CD8-positive, alpha-beta memory T cell (primary cell): ENCODE results near the gene PYGB. TPM values are rescaled to one million over a fixed set of nuclear protein-coding genes. Genes with fewer than 3 reads are reported as not detected.

Source experiments
- CTCF ChIA-PET: fragments of 350-600 bp; sonication (Branson Sonifier 250); formaldehyde crosslinking; loops from one replicate; lab custom pipeline; 2021; ENCODE audit warnings: antibody characterized with exemption; lab: Charles Lee
- POLR2A ChIA-PET: fragments of 350-600 bp; sonication (Branson Sonifier 250); formaldehyde crosslinking; loops from one replicate; lab custom pipeline; 2021; ENCODE audit warnings: antibody characterized with exemption; lab: Charles Lee
- DNase-seq, 5 donors: peaks; one replicate each; pipeline versions ENCODE4 v3.0.0 to v3.0.0-alpha.2; 2020 to 2022; ENCODE audit warnings: mixed read lengths in 1 of 5
- H3K27ac ChIP-seq: one replicate; pipeline ENCODE4 v1.7.0; 2013; ENCODE audit warnings: low read depth, mild to moderate bottlenecking, low read length, moderate library complexity
- H3K27me3 ChIP-seq: 2 replicates; pipeline ENCODE4 v1.7.0; 2013; ENCODE audit warnings: low read length, mild to moderate bottlenecking; ENCODE audit not compliant: insufficient read depth, poor library complexity, severe bottlenecking
- H3K36me3 ChIP-seq: 2 replicates; pipeline ENCODE4 v1.7.0; 2013; ENCODE audit warnings: mild to moderate bottlenecking, low read length, moderate library complexity; ENCODE audit not compliant: insufficient read depth
- H3K4me1 ChIP-seq: 2 replicates; pipeline ENCODE4 v1.7.0; 2013; ENCODE audit warnings: mild to moderate bottlenecking, low read length, moderate library complexity; ENCODE audit not compliant: insufficient read depth
- H3K4me3 ChIP-seq: 2 replicates; pipeline ENCODE4 v1.7.0; 2013; ENCODE audit warnings: mild to moderate bottlenecking, low read length
- H3K9me3 ChIP-seq: 2 replicates; pipeline ENCODE4 v1.7.0; 2013; ENCODE audit warnings: mild to moderate bottlenecking, low read length
- H3K27ac Mint-ChIP-seq, 8 donors: one replicate each; pipeline ENCODE4 v1.8.0; 2020 to 2021; ENCODE audit warnings: mixed read lengths in 8 of 8, mild to moderate bottlenecking in 6 of 8, inconsistent platforms in 3 of 8, moderate library complexity in 3 of 8
- H3K27me3 Mint-ChIP-seq, 2 donors: one replicate each; pipeline ENCODE4 v1.8.0; 2020 to 2021; ENCODE audit warnings: mixed read lengths in 2 of 2, mild to moderate bottlenecking in 1 of 2, moderate library complexity in 1 of 2
- H3K36me3 Mint-ChIP-seq, 3 donors: one replicate each; pipeline ENCODE4 v1.8.0; 2020 to 2021; ENCODE audit warnings: mixed read lengths in 3 of 3, inconsistent platforms in 1 of 3, mild to moderate bottlenecking in 1 of 3
- H3K4me1 Mint-ChIP-seq, 3 donors: one replicate each; pipeline ENCODE4 v1.8.0; 2020 to 2021; ENCODE audit warnings: mixed read lengths in 3 of 3, inconsistent platforms in 1 of 3, mild to moderate bottlenecking in 1 of 3
- H3K4me3 Mint-ChIP-seq, 7 donors: one replicate each; pipeline ENCODE4 v1.8.0; 2020 to 2021; ENCODE audit warnings: mixed read lengths in 7 of 7, mild to moderate bottlenecking in 6 of 7, moderate library complexity in 4 of 7, inconsistent platforms in 2 of 7
- H3K9me3 Mint-ChIP-seq, 5 donors: one replicate each; pipeline ENCODE4 v1.8.0; 2020 to 2022; ENCODE audit warnings: mixed read lengths in 5 of 5, mild to moderate bottlenecking in 3 of 5, moderate library complexity in 2 of 5, inconsistent platforms in 1 of 5
- polyA plus RNA-seq: library from polyadenylated mRNA; unstranded; fragments of 300-500 nt; fragmentation: Illumina TruSeq; gene quantifications from one replicate; pipeline ENCODE4 v1.2.3, GENCODE V29; 2021
- total RNA-seq, 2 experiments: library from RNA; stranded (reverse); gene quantifications; one replicate each; pipeline ENCODE4 v1.2.3, GENCODE V29; 2021

The PYGB gene
- total and polyA plus RNA-seq, 3 experiments from 2014 or later, result 32.5 to 35.7 (median 35.6) TPM

DNA sequence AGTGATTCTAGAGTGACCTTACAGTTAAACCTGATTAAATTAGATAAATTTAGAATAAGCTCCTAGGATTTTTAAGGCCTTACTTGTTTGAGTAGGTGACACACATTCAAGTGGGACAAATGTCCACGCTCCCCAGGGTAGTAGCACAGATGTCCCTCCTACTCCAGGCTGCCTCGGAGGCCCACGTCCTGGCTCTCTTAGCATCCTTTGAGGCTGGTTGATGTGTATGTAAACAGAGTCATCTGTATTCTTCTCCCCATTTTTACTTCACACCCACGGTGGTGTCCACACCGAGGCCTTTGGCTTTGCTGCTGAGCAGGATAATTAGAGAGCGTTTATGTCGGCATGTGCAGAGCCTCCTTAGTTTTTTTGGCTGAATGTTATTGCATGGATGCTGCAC is 36.6 kb upstream of the PYGB start:
- H3K27me3 ChIP-seq, result no peaks in the 10 kb centered on the region
- H3K4me3 ChIP-seq, result no peak overlapping the region
- no peak overlapping the region for H3K27ac ChIP-seq
- H3K4me1 Mint-ChIP-seq, result no peaks in the 10 kb centered on the region
- no peak overlapping the region for H3K4me3 Mint-ChIP-seq
- no peak for DNase-seq
- ChIA-PET CTCF (interaction anchor here (1.0 kb wide), 1 partner anchor 146 kb away, joined by 3 read pairs; no protein-coding TSS in a partner anchor), POLR2A (no interaction called here)
- no peaks in the 10 kb centered on the region for H3K9me3 ChIP-seq
- H3K36me3 Mint-ChIP-seq, result peaks cover 0 to 73% (median 15%) of the 10 kb centered on the region in 3 donors
- H3K27me3 Mint-ChIP-seq, result peaks cover 0 to 1% of the 10 kb centered on the region in 2 donors
- no peak overlapping the region for H3K27ac Mint-ChIP-seq
- H3K4me1 ChIP-seq, result no peaks in the 10 kb centered on the region
- no peaks in the 10 kb centered on the region for H3K9me3 Mint-ChIP-seq
- no peaks in the 10 kb centered on the region for H3K36me3 ChIP-seq

DNA sequence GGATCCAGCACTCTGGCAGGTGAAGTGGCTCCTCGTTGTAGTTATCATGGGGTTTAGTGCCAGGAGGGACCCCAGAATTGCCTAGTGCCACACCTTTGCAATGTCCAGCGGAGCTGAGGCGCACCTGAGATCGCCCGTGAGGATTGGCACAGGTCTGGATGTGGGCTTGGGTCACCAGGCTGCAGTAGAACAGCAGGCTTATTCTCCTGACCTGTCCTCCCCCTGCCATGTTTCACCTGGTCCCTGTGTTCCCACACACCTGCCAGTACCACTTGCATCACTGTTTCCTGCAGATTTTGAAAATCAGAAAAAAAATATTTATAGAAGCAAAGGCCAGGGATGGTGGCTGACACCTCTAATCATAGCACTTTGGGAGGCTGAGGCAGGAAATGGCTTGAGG is 35.6 kb upstream of the PYGB start:
- peak in 1 of 5 donors; percentile 3 for DNase-seq
- Mint-ChIP-seq H3K36me3 (peaks cover 0 to 74% (median 17%) of the 10 kb centered on the region in 3 donors), H3K4me3 (no peak overlapping the region), H3K9me3 (no peaks in the 10 kb centered on the region), H3K4me1 (no peaks in the 10 kb centered on the region), H3K27ac (peak overlapping the region in 1 of 8 donors; percentile 38), H3K27me3 (peaks cover 0 to 1% of the 10 kb centered on the region in 2 donors)
- Histone ChIP-seq H3K36me3 (no peaks in the 10 kb centered on the region), H3K4me3 (no peak overlapping the region), H3K27ac (no peak overlapping the region), H3K4me1 (no peaks in the 10 kb centered on the region), H3K9me3 (no peaks in the 10 kb centered on the region), H3K27me3 (no peaks in the 10 kb centered on the region)
- ChIA-PET POLR2A (no interaction called here), CTCF (no interaction called here)

GRCh38 chr20:25213566-25214425 is 34.1 kb upstream of the PYGB start:
- Mint-ChIP-seq H3K9me3 (no peaks in the 10 kb centered on the region), H3K36me3 (peaks cover 0 to 80% (median 22%) of the 10 kb centered on the region in 3 donors), H3K4me1 (no peaks in the 10 kb centered on the region), H3K27ac (no peak overlapping the region), H3K27me3 (peaks cover 0 to 1% of the 10 kb centered on the region in 2 donors), H3K4me3 (no peak overlapping the region)
- DNase-seq, result peak in 1 of 5 donors; percentile 32
- no peaks in the 10 kb centered on the region for H3K9me3 ChIP-seq
- H3K4me1 ChIP-seq, result no peaks in the 10 kb centered on the region
- no peak overlapping the region for H3K27ac ChIP-seq
- CTCF ChIA-PET, result no interaction called here
- H3K27me3 ChIP-seq, result no peaks in the 10 kb centered on the region
- H3K4me3 ChIP-seq, result no peak overlapping the region
- POLR2A ChIA-PET, result no interaction called here
- H3K36me3 ChIP-seq, result no peaks in the 10 kb centered on the region

DNA sequence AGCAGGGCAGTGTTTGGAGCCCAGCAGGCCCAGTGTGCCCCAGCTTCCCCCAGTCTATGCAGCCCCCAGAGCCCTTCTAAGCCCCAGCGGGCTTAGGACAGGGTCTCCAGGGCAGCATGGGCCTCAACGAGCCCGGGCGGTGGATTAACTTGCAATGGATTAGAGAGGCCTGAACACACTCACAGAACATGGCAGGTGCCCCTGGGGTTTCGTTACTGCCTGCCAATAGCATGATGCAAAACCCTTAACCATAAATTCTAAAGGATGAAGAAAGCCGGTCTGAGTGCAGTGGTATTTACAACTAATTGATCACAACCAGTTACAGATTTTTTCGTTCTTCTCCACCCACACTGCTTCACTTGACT is 33.5 kb upstream of the PYGB start:
- POLR2A ChIA-PET, result no interaction called here
- Histone ChIP-seq H3K9me3 (no peaks in the 10 kb centered on the region), H3K27me3 (no peaks in the 10 kb centered on the region), H3K36me3 (no peaks in the 10 kb centered on the region), H3K4me1 (no peaks in the 10 kb centered on the region), H3K27ac (no peak overlapping the region), H3K4me3 (no peak overlapping the region)
- Mint-ChIP-seq H3K27me3 (peaks cover 0 to 1% of the 10 kb centered on the region in 2 donors), H3K4me3 (no peak overlapping the region), H3K36me3 (peaks cover 0 to 86% (median 22%) of the 10 kb centered on the region in 3 donors), H3K27ac (no peak overlapping the region), H3K9me3 (no peaks in the 10 kb centered on the region), H3K4me1 (no peaks in the 10 kb centered on the region)
- DNase-seq, result no peak
- CTCF ChIA-PET, result no interaction called here

DNA sequence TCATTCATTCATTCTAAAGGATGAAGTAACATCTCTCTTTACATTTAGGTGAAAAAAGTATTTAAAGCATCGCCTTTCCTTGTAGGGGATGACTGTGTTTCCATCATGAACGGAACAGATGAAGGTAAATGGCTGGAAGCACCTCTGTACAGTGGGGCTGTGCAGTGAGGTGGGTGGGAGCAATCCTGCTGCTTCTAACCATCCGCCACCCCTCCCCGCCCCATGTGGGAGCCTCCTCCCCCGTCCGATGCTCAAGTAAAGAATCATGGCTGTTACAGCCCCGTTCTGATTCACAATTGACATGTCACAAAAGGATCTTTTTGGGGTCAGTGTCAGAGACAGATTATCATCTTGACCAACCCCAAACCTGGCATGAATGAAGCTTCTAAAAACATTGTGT is 33.1 kb upstream of the PYGB start:
- H3K9me3 Mint-ChIP-seq, result no peaks in the 10 kb centered on the region
- CTCF ChIA-PET, result no interaction called here
- no peak overlapping the region for H3K4me3 Mint-ChIP-seq
- POLR2A ChIA-PET, result no interaction called here
- H3K36me3 ChIP-seq, result no peaks in the 10 kb centered on the region
- H3K27me3 Mint-ChIP-seq, result peaks cover 0 to 1% of the 10 kb centered on the region in 2 donors
- H3K27ac Mint-ChIP-seq, result no peak overlapping the region
- no peaks in the 10 kb centered on the region for H3K4me1 ChIP-seq
- H3K9me3 ChIP-seq, result no peaks in the 10 kb centered on the region
- H3K36me3 Mint-ChIP-seq, result peaks cover 0 to 87% (median 20%) of the 10 kb centered on the region in 3 donors
- no peaks in the 10 kb centered on the region for H3K27me3 ChIP-seq
- H3K4me3 ChIP-seq, result no peak overlapping the region
- H3K27ac ChIP-seq, result no peak overlapping the region
- no peaks in the 10 kb centered on the region for H3K4me1 Mint-ChIP-seq
- no peak for DNase-seq

- Histone ChIP-seq H3K27ac (no peak overlapping the region), H3K9me3 (no peaks in the 10 kb centered on the region), H3K4me3 (no peak overlapping the region), H3K27me3 (no peaks in the 10 kb centered on the region), H3K36me3 (no peaks in the 10 kb centered on the region), H3K4me1 (no peaks in the 10 kb centered on the region)
- CTCF ChIA-PET, result no interaction called here
- peak in 1 of 5 donors; percentile 22 for DNase-seq
- no peaks in the 10 kb centered on the region for H3K9me3 Mint-ChIP-seq
- peaks cover 0 to 83% (median 20%) of the 10 kb centered on the region in 3 donors for H3K36me3 Mint-ChIP-seq
- H3K27me3 Mint-ChIP-seq, result peaks cover 0 to 1% of the 10 kb centered on the region in 2 donors
- no peaks in the 10 kb centered on the region for H3K4me1 Mint-ChIP-seq
- no peak overlapping the region for H3K27ac Mint-ChIP-seq
- H3K4me3 Mint-ChIP-seq, result no peak overlapping the region
- POLR2A ChIA-PET, result no interaction called here
Measured at GRCh38 chr20:25215521-25215920, 32.4 kb upstream of the PYGB start.

GRCh38 chr20:25216199-25216945 is 31.5 kb upstream of the PYGB start:
- H3K27ac ChIP-seq, result no peak overlapping the region

More at GRCh38 chr20:25216199-25216945, 31.5 kb upstream of the PYGB start:
- Mint-ChIP-seq H3K27ac (peak overlapping the region in 1 of 8 donors; percentile 65), H3K36me3 (peaks cover 0 to 77% (median 19%) of the 10 kb centered on the region in 3 donors), H3K9me3 (no peaks in the 10 kb centered on the region), H3K4me1 (no peaks in the 10 kb centered on the region), H3K27me3 (no peaks in the 10 kb centered on the region), H3K4me3 (no peak overlapping the region)
- Histone ChIP-seq H3K9me3 (no peaks in the 10 kb centered on the region), H3K4me3 (no peak overlapping the region), H3K4me1 (no peaks in the 10 kb centered on the region), H3K27me3 (no peaks in the 10 kb centered on the region), H3K36me3 (no peaks in the 10 kb centered on the region)
- ChIA-PET POLR2A (no interaction called here), CTCF (no interaction called here)
- DNase-seq, result peak in 1 of 5 donors; percentile 16
